ENCODE data around the gene CPB2.

Gene CPB2

GRCh38 chr13:46045424-46045823, 59.4 kb downstream of the CPB2 start:
- no peak for DNase-seq

GRCh38 chr13:46043647-46044046, 61.2 kb downstream of the CPB2 start:
- no peak for DNase-seq

- no peak for DNase-seq
Measured at GRCh38 chr13:46041419-46041839, 63.4 kb downstream of the CPB2 start.

- no peak for DNase-seq
Measured at GRCh38 chr13:46040763-46041162, 64.1 kb downstream of the CPB2 start.

- no peak for DNase-seq
Measured at GRCh38 chr13:46039411-46040182, 65.2 kb downstream of the CPB2 start.

GRCh38 chr13:46038296-46038695, 66.5 kb downstream of the CPB2 start:
- DNase-seq: no peak

GRCh38 chr13:46035066-46035465, 69.8 kb downstream of the CPB2 start:
- DNase-seq: peak; percentile 92

GRCh38 chr13:46032341-46032740, 72.5 kb downstream of the CPB2 start:
- DNase-seq: no peak

- no peak for DNase-seq
Measured at GRCh38 chr13:46031581-46032263, 73.1 kb downstream of the CPB2 start.

GRCh38 chr13:46025157-46025556, 79.7 kb downstream of the CPB2 start:
- no peak for DNase-seq

- no peak for DNase-seq
Measured at GRCh38 chr13:46022481-46022880, 82.4 kb downstream of the CPB2 start.

- no peak for DNase-seq
Measured at GRCh38 chr13:46016216-46016615, 88.6 kb downstream of the CPB2 start.

- DNase-seq: no peak
Measured at GRCh38 chr13:46015366-46015765, 89.5 kb downstream of the CPB2 start.

GRCh38 chr13:46012404-46012803, 92.4 kb downstream of the CPB2 start:
- no peak for DNase-seq

GRCh38 chr13:46010148-46010547, 94.7 kb downstream of the CPB2 start:
- no peak for DNase-seq

- no peak for DNase-seq
Measured at GRCh38 chr13:46008631-46009030, 96.2 kb downstream of the CPB2 start.

GRCh38 chr13:46006688-46007452, 98.0 kb downstream of the CPB2 start:
- no peak for DNase-seq

- DNase-seq: no peak
Measured at GRCh38 chr13:46004491-46004890, 100.3 kb downstream of the CPB2 start.
